ENCODE data around the gene ST3GAL3.

- TF ChIP-seq, protein P1, sequence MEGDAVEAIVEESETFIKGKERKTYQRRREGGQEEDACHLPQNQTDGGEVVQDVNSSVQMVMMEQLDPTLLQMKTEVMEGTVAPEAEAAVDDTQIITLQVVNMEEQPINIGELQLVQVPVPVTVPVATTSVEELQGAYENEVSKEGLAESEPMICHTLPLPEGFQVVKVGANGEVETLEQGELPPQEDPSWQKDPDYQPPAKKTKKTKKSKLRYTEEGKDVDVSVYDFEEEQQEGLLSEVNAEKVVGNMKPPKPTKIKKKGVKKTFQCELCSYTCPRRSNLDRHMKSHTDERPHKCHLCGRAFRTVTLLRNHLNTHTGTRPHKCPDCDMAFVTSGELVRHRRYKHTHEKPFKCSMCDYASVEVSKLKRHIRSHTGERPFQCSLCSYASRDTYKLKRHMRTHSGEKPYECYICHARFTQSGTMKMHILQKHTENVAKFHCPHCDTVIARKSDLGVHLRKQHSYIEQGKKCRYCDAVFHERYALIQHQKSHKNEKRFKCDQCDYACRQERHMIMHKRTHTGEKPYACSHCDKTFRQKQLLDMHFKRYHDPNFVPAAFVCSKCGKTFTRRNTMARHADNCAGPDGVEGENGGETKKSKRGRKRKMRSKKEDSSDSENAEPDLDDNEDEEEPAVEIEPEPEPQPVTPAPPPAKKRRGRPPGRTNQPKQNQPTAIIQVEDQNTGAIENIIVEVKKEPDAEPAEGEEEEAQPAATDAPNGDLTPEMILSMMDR (conservative IDR thresholded peaks at IDR 0.05): no peak
- no peak for TF ChIP-seq EZH2 (IDR thresholded peaks at IDR 0.05; ENCODE audit: low read depth)
Measured at GRCh38 chr1:43750083-43750482, 42.7 kb downstream of the ST3GAL3 start.

All from PC-9 (cell line).